NB4 (cell line): ENCODE results near the gene CACNG7.

Source experiments
- POLR2A ChIP-seq: IDR thresholded peaks from 2 replicates; pipeline ENCODE4 v1.6.1; 2011; ENCODE audit warnings: mild to moderate bottlenecking; ENCODE audit not compliant: insufficient read length; ENCODE audit errors: extremely low read depth
- TF ChIP-seq, protein P1 (sequence below): IDR thresholded peaks from one replicate; pipeline ENCODE4 v1.5.1; 2012; ENCODE audit warnings: low read depth, low read length

DNA sequence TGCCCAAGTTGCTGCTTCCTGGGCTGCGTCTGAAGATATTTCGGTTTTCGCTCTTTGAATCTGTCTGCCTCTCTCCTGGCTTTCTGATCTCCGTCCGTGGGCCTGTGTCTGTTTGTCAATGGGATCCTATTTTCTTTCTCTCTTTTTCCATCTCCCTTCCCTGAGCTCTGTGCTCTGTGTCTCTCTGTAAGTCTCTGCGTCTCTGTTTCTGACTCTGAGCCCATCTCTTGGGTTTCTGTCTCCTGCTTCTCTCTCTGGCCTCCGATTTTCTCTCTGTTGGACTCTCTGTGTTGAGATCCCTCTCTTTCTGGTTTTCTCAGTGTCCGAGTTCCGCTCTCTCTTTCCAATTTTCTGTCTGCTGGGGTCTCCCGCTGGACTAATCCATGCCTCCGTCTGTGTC is 25.3 kb upstream of the CACNG7 start:
- TF ChIP-seq, protein P1, sequence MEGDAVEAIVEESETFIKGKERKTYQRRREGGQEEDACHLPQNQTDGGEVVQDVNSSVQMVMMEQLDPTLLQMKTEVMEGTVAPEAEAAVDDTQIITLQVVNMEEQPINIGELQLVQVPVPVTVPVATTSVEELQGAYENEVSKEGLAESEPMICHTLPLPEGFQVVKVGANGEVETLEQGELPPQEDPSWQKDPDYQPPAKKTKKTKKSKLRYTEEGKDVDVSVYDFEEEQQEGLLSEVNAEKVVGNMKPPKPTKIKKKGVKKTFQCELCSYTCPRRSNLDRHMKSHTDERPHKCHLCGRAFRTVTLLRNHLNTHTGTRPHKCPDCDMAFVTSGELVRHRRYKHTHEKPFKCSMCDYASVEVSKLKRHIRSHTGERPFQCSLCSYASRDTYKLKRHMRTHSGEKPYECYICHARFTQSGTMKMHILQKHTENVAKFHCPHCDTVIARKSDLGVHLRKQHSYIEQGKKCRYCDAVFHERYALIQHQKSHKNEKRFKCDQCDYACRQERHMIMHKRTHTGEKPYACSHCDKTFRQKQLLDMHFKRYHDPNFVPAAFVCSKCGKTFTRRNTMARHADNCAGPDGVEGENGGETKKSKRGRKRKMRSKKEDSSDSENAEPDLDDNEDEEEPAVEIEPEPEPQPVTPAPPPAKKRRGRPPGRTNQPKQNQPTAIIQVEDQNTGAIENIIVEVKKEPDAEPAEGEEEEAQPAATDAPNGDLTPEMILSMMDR = no peak
- no peak for TF ChIP-seq POLR2A
